K562 (cell line): ENCODE results near the gene APLF. TPM values are rescaled to one million over a fixed set of nuclear protein-coding genes. Genes with fewer than 3 reads are reported as not detected.

Experiments used
- BRF1 ChIP-seq: IDR thresholded peaks from 3 replicates; pipeline ENCODE4 v1.6.1; 2011; ENCODE audit warnings: borderline replicate concordance, mild to moderate bottlenecking; ENCODE audit not compliant: insufficient read length; ENCODE audit errors: extremely low read depth
- FOXA1 ChIP-seq: fragments of 450-650 bp; IDR thresholded peaks from 2 replicates; pipeline ENCODE4 v1.6.1; 2016; ENCODE audit warnings: mild to moderate bottlenecking, borderline replicate concordance
- GATAD2B ChIP-seq: fragments of 450-650 bp; IDR thresholded peaks from 2 replicates; pipeline ENCODE4 v1.6.1; 2017; ENCODE audit warnings: mild to moderate bottlenecking, borderline replicate concordance
- ILF3 ChIP-seq: fragments of 450-650 bp; IDR thresholded peaks from 2 replicates; pipeline ENCODE4 v1.6.1; 2018; ENCODE audit warnings: antibody characterized with exemption, mild to moderate bottlenecking, moderate library complexity, borderline replicate concordance
- KHSRP ChIP-seq: fragments of 450-650 bp; IDR thresholded peaks from 2 replicates; pipeline ENCODE4 v1.6.1; 2017
- MIER1 ChIP-seq: fragments of 450-650 bp; IDR thresholded peaks from 2 replicates; pipeline ENCODE4 v1.6.1; 2016; ENCODE audit warnings: antibody characterized with exemption, mild to moderate bottlenecking, low read depth
- MTF1 ChIP-seq: fragments of 250-450 bp; sonication (Bioruptor Pico); IDR thresholded peaks from 2 replicates; pipeline ENCODE4 v1.9.0; 2021; ENCODE audit warnings: moderate library complexity, mild to moderate bottlenecking, inconsistent platforms, borderline replicate concordance
- NFXL1 ChIP-seq: fragments of 450-650 bp; formaldehyde crosslinking; IDR thresholded peaks from 2 replicates; pipeline ENCODE4 v1.4.0; 2021; ENCODE audit warnings: mild to moderate bottlenecking
- OTX1 ChIP-seq: fragments of 450-650 bp; formaldehyde crosslinking; IDR thresholded peaks from 2 replicates; pipeline ENCODE4 v1.4.0; 2022; ENCODE audit warnings: mild to moderate bottlenecking
- PHF20 ChIP-seq: fragments of 450-650 bp; IDR thresholded peaks from 2 replicates; pipeline ENCODE4 v1.6.1; 2018; ENCODE audit not compliant: partially characterized antibody
- PML ChIP-seq: IDR thresholded peaks from 2 replicates; pipeline ENCODE4 v1.6.1; 2012; ENCODE audit warnings: low read length, inconsistent platforms
- POLR2B ChIP-seq: fragments of 450-650 bp; IDR thresholded peaks from 2 replicates; pipeline ENCODE4 v1.6.1; 2018; ENCODE audit warnings: low read depth; ENCODE audit not compliant: partially characterized antibody
- POLR2G ChIP-seq: fragments of 200-400 bp; formaldehyde crosslinking; IDR thresholded peaks from 2 replicates; pipeline ENCODE4 v1.6.1; 2017; ENCODE audit warnings: low read depth, mild to moderate bottlenecking, antibody characterized with exemption, low read length, moderate library complexity
- PYGO2 ChIP-seq: fragments of 450-650 bp; IDR thresholded peaks from 2 replicates; pipeline ENCODE4 v1.6.1; 2016; ENCODE audit warnings: mild to moderate bottlenecking, missing genetic modification characterization, moderate library complexity, missing compliant biosample characterization
- SRSF7 ChIP-seq: fragments of 200-400 bp; formaldehyde crosslinking; optimal IDR thresholded peaks from 2 replicates; pipeline ENCODE3; 2017; ENCODE audit warnings: mild to moderate bottlenecking, low read depth, low read length
- ZBED1 ChIP-seq: IDR thresholded peaks from 2 replicates; pipeline ENCODE4 v1.6.1; 2014
- ZNF165 ChIP-seq: fragments of 250-450 bp; sonication (Bioruptor Pico); IDR thresholded peaks from 2 replicates; pipeline ENCODE4 v1.4.0; 2020; ENCODE audit warnings: borderline replicate concordance
- ZNF263 ChIP-seq: sonication (generic); formaldehyde crosslinking; IDR thresholded peaks from 2 replicates; pipeline ENCODE4 v1.8.0; 2022; ENCODE audit warnings: mild to moderate bottlenecking, missing genetic modification reagents, borderline replicate concordance
- ZNF695 ChIP-seq: fragments of 450-650 bp; formaldehyde crosslinking; IDR thresholded peaks from 2 replicates; pipeline ENCODE4 v1.4.0; 2020; ENCODE audit warnings: mild to moderate bottlenecking, moderate library complexity
- polyA plus RNA-seq, 8 experiments: library from polyadenylated mRNA; depleted of rRNA in 4 of 8; stranded (reverse) in 5 of 8; unstranded in 3 of 8; fragments of >200 nt; fragmentation: Nextera tagmentation in 2 of 8; fragmentation: Illumina TruSeq in 1 of 8; extraction: Ambion mirVana in 2 of 8; extraction: Trizol in 1 of 8; gene quantifications; 2 replicates each; pipeline versions ENCODE4 v1.2.1 to v1.2.3, GENCODE V29; 2011 to 2014; ENCODE audit warnings: inconsistent platforms in 1 of 8, missing spikeins in 1 of 8
- total RNA-seq, 7 experiments: library from RNA; depleted of rRNA in 6 of 7; stranded (reverse); fragments of >200 nt in 6 of 7; fragmentation: Illumina TruSeq in 2 of 7; extraction: Trizol in 2 of 7; gene quantifications; 2 replicates each; pipeline versions ENCODE4 v1.2.1 to v1.2.3, GENCODE V29; 2011 to 2021; ENCODE audit warnings: low replicate concordance in 1 of 7
- TF ChIP-seq, protein P1 (sequence below), 2 experiments: IDR thresholded peaks in 1 of 2; conservative IDR thresholded peaks in 1 of 2; 2 replicates each; pipeline ENCODE4 v1.6.1; 2016; ENCODE audit warnings: low read depth in 2 of 2, mild to moderate bottlenecking in 1 of 2, missing compliant biosample characterization in 1 of 2, missing genetic modification characterization in 1 of 2, moderate library complexity in 1 of 2
- TF ChIP-seq, protein P2 (sequence below): fragments of 250-450 bp; sonication (Bioruptor Pico); IDR thresholded peaks from 2 replicates; pipeline ENCODE4 v1.5.0; 2021
- TF ChIP-seq, protein P3 (sequence below): fragments of 250-450 bp; sonication (Bioruptor Pico); IDR thresholded peaks from 2 replicates; pipeline ENCODE4 v1.8.0; 2021; ENCODE audit warnings: borderline replicate concordance, mild to moderate bottlenecking, moderate library complexity; ENCODE audit not compliant: poor library complexity, severe bottlenecking
- TF ChIP-seq, protein P4 (sequence below): fragments of 450-650 bp; formaldehyde crosslinking; IDR thresholded peaks from 2 replicates; pipeline ENCODE4 v1.4.0; 2022; ENCODE audit warnings: missing genetic modification characterization
- TF ChIP-seq, protein P5 (sequence below): fragments of 450-650 bp; formaldehyde crosslinking; IDR thresholded peaks from 2 replicates; pipeline ENCODE4 v1.4.0; 2020; ENCODE audit warnings: mild to moderate bottlenecking, moderate library complexity

The APLF gene
- total and polyA plus RNA-seq, 9 of the 15 experiments (the other 6 are each of a cell fraction or from before 2014, with no cell fraction given): 0.07 to 1.1 (median 0.71) TPM

DNA sequence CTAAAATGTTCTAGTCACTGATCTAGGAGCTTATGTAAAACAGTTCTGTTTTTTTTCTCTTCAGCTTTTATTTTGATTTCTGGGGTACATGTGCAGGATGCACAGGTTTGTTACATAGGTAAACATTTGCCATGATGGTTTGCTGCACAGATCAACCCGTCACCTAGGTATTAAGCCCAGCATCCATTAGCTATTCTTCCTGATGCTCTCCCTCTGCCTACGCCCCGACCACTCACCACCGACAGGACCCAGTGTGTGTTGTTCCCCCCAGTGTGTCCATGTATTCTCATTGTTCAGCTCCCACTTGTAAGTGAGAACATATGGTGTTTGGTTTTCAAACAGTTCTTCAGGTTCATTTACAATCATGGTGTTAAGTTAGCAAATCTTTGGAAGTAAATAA, 91.2 kb downstream of the APLF start (continued):
- TF ChIP-seq, protein P1, sequence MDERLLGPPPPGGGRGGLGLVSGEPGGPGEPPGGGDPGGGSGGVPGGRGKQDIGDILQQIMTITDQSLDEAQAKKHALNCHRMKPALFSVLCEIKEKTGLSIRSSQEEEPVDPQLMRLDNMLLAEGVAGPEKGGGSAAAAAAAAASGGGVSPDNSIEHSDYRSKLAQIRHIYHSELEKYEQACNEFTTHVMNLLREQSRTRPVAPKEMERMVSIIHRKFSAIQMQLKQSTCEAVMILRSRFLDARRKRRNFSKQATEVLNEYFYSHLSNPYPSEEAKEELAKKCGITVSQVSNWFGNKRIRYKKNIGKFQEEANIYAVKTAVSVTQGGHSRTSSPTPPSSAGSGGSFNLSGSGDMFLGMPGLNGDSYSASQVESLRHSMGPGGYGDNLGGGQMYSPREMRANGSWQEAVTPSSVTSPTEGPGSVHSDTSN (CRISPR knock-in tag; IDR thresholded peaks at IDR 0.05; ENCODE audit: low read depth): no peak
- TF ChIP-seq, protein P1 (tag; conservative IDR thresholded peaks at IDR 0.05; ENCODE audit: low read depth): no peak
- TF ChIP-seq ZNF695: no peak
- TF ChIP-seq KHSRP: no peak
- no peak for TF ChIP-seq PYGO2 (tag)
- TF ChIP-seq GATAD2B: no peak
- TF ChIP-seq, protein P2, sequence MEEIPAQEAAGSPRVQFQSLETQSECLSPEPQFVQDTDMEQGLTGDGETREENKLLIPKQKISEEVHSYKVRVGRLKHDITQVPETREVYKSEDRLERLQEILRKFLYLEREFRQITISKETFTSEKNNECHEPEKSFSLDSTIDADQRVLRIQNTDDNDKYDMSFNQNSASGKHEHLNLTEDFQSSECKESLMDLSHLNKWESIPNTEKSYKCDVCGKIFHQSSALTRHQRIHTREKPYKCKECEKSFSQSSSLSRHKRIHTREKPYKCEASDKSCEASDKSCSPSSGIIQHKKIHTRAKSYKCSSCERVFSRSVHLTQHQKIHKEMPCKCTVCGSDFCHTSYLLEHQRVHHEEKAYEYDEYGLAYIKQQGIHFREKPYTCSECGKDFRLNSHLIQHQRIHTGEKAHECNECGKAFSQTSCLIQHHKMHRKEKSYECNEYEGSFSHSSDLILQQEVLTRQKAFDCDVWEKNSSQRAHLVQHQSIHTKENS (CRISPR knock-in tag): no peak
- TF ChIP-seq, protein P3, sequence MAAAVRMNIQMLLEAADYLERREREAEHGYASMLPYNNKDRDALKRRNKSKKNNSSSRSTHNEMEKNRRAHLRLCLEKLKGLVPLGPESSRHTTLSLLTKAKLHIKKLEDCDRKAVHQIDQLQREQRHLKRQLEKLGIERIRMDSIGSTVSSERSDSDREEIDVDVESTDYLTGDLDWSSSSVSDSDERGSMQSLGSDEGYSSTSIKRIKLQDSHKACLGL (CRISPR knock-in tag): no peak
- TF ChIP-seq SRSF7: no peak
- peak; percentile 95 for TF ChIP-seq PML
- no peak for TF ChIP-seq FOXA1
- TF ChIP-seq ILF3: 0 out of 2 replicates have a peak, but pooled peaks have one; percentile 65
- TF ChIP-seq PHF20: no peak
- TF ChIP-seq NFXL1 (CRISPR knock-in tag): no peak
- TF ChIP-seq POLR2B: peak; percentile 62
- TF ChIP-seq ZNF263: no peak
- no peak for TF ChIP-seq MTF1 (CRISPR knock-in tag)
- TF ChIP-seq, protein P4, sequence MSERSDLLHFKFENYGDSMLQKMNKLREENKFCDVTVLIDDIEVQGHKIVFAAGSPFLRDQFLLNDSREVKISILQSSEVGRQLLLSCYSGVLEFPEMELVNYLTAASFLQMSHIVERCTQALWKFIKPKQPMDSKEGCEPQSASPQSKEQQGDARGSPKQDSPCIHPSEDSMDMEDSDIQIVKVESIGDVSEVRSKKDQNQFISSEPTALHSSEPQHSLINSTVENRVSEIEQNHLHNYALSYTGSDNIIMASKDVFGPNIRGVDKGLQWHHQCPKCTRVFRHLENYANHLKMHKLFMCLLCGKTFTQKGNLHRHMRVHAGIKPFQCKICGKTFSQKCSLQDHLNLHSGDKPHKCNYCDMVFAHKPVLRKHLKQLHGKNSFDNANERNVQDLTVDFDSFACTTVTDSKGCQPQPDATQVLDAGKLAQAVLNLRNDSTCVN (CRISPR knock-in tag): no peak
- 0 out of 2 replicates have a peak, but pooled peaks have one; percentile 16 for TF ChIP-seq POLR2G
- TF ChIP-seq ZNF165 (CRISPR knock-in tag): no peak
- TF ChIP-seq MIER1: no peak
- TF ChIP-seq ZBED1: peak; percentile 83
- no peak for TF ChIP-seq OTX1
- no peak for TF ChIP-seq BRF1
- TF ChIP-seq, protein P5, sequence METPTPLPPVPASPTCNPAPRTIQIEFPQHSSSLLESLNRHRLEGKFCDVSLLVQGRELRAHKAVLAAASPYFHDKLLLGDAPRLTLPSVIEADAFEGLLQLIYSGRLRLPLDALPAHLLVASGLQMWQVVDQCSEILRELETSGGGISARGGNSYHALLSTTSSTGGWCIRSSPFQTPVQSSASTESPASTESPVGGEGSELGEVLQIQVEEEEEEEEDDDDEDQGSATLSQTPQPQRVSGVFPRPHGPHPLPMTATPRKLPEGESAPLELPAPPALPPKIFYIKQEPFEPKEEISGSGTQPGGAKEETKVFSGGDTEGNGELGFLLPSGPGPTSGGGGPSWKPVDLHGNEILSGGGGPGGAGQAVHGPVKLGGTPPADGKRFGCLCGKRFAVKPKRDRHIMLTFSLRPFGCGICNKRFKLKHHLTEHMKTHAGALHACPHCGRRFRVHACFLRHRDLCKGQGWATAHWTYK (CRISPR knock-in tag): no peak
